ENCODE results near the gene S100A14.
"Not testable (repeated sequence)": the region's sequence is repeated elsewhere in the genome, so short reads cannot be mapped to it uniquely, and the experiment has no call there.

Gene S100A14

GRCh38 chr1:153614189-153614900 is 1.8 kb downstream of the S100A14 start:
- no peak for DNase-seq

GRCh38 chr1:153613406-153613805 is 2.7 kb downstream of the S100A14 start:
- no peak for DNase-seq

- no peak for DNase-seq
These were observed 3.3 kb downstream of the S100A14 start, which contains the start of gene S100A16 for GRCh38 chr1:153612755-153613331. S100A16 (minus strand) TSS chr1:153613137; CDS start chr1:153608151, 4,986 bp downstream.

GRCh38 chr1:153612111-153612754 is 3.9 kb downstream of the S100A14 start:
- DNase-seq = no peak

- no peak for DNase-seq
These were observed 4.8 kb downstream of the S100A14 start for GRCh38 chr1:153611356-153611755.

- no peak for DNase-seq
These were observed 5.3 kb downstream of the S100A14 start for GRCh38 chr1:153610811-153611301.

GRCh38 chr1:153610334-153610733 is 5.8 kb downstream of the S100A14 start:
- no peak for DNase-seq

GRCh38 chr1:153609585-153609907 is 6.6 kb downstream of the S100A14 start:
- DNase-seq = no peak

- DNase-seq = no peak
These were observed 7.2 kb downstream of the S100A14 start for GRCh38 chr1:153608742-153609584.

GRCh38 chr1:153608089-153608682 is 7.9 kb downstream of the S100A14 start:
- DNase-seq = no peak

GRCh38 chr1:153607381-153607780 is 8.7 kb downstream of the S100A14 start:
- DNase-seq = no peak

- no peak for DNase-seq
These were observed 9.9 kb downstream of the S100A14 start for GRCh38 chr1:153606194-153606593.

- no peak for DNase-seq
These were observed 13.4 kb downstream of the S100A14 start for GRCh38 chr1:153602749-153603148.

GRCh38 chr1:153599847-153600246 is 16.3 kb downstream of the S100A14 start:
- DNase-seq = no peak

GRCh38 chr1:153598309-153599172 is 17.6 kb downstream of the S100A14 start:
- DNase-seq = no peak

- DNase-seq = no peak
These were observed 18.9 kb downstream of the S100A14 start for GRCh38 chr1:153597206-153597605.

- DNase-seq = no peak
These were observed 23.4 kb downstream of the S100A14 start for GRCh38 chr1:153592748-153593147.

- DNase-seq = no peak
These were observed 27.6 kb downstream of the S100A14 start for GRCh38 chr1:153588482-153588881.

GRCh38 chr1:153588033-153588432 is 28.1 kb downstream of the S100A14 start:
- DNase-seq = not testable (repeated sequence)

GRCh38 chr1:153587314-153587713 is 28.8 kb downstream of the S100A14 start:
- no peak for DNase-seq

GRCh38 chr1:153586347-153586746 is 29.8 kb downstream of the S100A14 start:
- no peak for DNase-seq

GRCh38 chr1:153585006-153585405 is 31.1 kb downstream of the S100A14 start:
- no peak for DNase-seq
